Lung (tissue), 12 donors: ENCODE measurements around the gene KHSRP. TPM values are rescaled to one million over a fixed set of nuclear protein-coding genes. Genes with fewer than 3 reads are reported as not detected.

Experiments
- ATAC-seq: fragments of 200-7000 bp; cut with Tn5 transposase; one replicate; pipeline ENCODE4 v1.9.1; 2020; ENCODE audit warnings: moderate number of reproducible peaks; ENCODE audit not compliant: insufficient read depth, low FRiP score
- DNase-seq, 3 donors: peaks; one replicate each; pipeline ENCODE4 v3.0.0-alpha.2; 2013 to 2017
- H3K27ac ChIP-seq, 2 donors: one replicate each; pipeline ENCODE4 v1.5.1; 2013; ENCODE audit warnings: mild to moderate bottlenecking in 2 of 2, moderate library complexity in 2 of 2, control low read depth in 1 of 2, inconsistent platforms in 1 of 2, low read depth in 1 of 2, low read length in 1 of 2
- H3K27me3 ChIP-seq, 3 donors: one replicate each; pipeline ENCODE4 v1.5.1; 2013; ENCODE audit warnings: low read length in 2 of 3; ENCODE audit not compliant: control insufficient read depth in 3 of 3, insufficient read depth in 3 of 3
- H3K36me3 ChIP-seq, 4 donors: one replicate each; pipeline ENCODE4 v1.5.1; 2013; ENCODE audit warnings: low read length in 4 of 4, mild to moderate bottlenecking in 1 of 4, moderate library complexity in 1 of 4; ENCODE audit not compliant: control insufficient read depth in 4 of 4, insufficient read depth in 4 of 4
- H3K4me1 ChIP-seq, 5 donors: one replicate each; pipeline ENCODE4 v1.5.1; 2013; ENCODE audit warnings: low read length in 5 of 5, mild to moderate bottlenecking in 2 of 5, moderate library complexity in 1 of 5; ENCODE audit not compliant: control insufficient read depth in 5 of 5, insufficient read depth in 5 of 5
- H3K4me3 ChIP-seq: one replicate; pipeline ENCODE4 v1.5.1; 2013; ENCODE audit warnings: mild to moderate bottlenecking, control low read depth, moderate library complexity
- H3K9ac ChIP-seq, 2 donors: one replicate each; pipeline ENCODE4 v1.5.1; 2013; ENCODE audit warnings: low read length in 2 of 2, control low read depth in 1 of 2; ENCODE audit not compliant: insufficient read depth in 1 of 2
- H3K9me3 ChIP-seq, 4 donors: one replicate each; pipeline ENCODE4 v1.5.1; 2013; ENCODE audit warnings: low read length in 3 of 4, mild to moderate bottlenecking in 1 of 4, moderate library complexity in 1 of 4; ENCODE audit not compliant: control insufficient read depth in 4 of 4, insufficient read depth in 3 of 4
- WGBS, 2 donors: extraction: QIAGEN DNeasy Blood & Tissue Kit; methylation state at CpG; one replicate each; pipeline ENCODE4 v1.1.7; 2013; 5-methylcytosine and 5-hydroxymethylcytosine counted together
- polyA plus RNA-seq, 2 donors: library from polyadenylated mRNA; stranded (reverse); fragments of 200-250 nt; gene quantifications; one replicate each; pipeline ENCODE4 v1.2.1, GENCODE V29; 2013
- total RNA-seq, 2 donors: library from RNA; depleted of rRNA in 1 of 2; stranded (reverse); fragments of >200 nt in 1 of 2; gene quantifications; one replicate each; pipeline ENCODE4 v1.2.1, GENCODE V29; 2014 to 2021
- TF ChIP-seq, protein P1 (sequence below): IDR thresholded peaks from 2 replicates; pipeline ENCODE4 v1.5.1; 2012; ENCODE audit warnings: mild to moderate bottlenecking; ENCODE audit errors: control extremely low read depth, extremely low read depth
- donor health status: control.
- donor health status: control.
- donor health status: Bipolar disorder and iron deficiency.
- donor health status: healthy.
- donor health status: DM: yes; HTN: yes; CAD: no.

KHSRP gene
- total and polyA plus RNA-seq, 4 donors, result 116 to 204 (median 141) TPM

DNA sequence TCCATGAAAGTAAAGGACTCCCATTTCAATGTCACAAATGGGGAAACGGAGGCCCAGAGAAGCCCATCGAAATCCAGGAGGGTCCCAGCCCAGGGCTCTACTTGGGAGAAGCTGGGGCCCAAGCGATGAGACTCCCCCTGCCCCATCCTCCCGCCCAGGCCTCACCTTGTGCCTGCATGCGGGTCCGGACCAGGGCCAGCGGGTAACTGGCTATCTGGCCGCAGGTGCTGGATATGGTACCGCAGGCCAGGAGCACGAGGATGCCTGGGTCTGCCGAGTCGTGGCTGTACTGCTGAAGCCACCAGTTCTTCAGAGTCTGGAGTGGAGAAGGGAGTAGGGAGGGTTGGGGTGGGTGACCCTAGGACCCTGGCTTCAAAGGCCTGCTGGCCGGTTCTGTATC, 19.4 kb upstream of the KHSRP start:
- H3K27ac ChIP-seq, result no peak overlapping the region
- H3K9ac ChIP-seq, result no peak overlapping the region
- TF ChIP-seq, protein P1, sequence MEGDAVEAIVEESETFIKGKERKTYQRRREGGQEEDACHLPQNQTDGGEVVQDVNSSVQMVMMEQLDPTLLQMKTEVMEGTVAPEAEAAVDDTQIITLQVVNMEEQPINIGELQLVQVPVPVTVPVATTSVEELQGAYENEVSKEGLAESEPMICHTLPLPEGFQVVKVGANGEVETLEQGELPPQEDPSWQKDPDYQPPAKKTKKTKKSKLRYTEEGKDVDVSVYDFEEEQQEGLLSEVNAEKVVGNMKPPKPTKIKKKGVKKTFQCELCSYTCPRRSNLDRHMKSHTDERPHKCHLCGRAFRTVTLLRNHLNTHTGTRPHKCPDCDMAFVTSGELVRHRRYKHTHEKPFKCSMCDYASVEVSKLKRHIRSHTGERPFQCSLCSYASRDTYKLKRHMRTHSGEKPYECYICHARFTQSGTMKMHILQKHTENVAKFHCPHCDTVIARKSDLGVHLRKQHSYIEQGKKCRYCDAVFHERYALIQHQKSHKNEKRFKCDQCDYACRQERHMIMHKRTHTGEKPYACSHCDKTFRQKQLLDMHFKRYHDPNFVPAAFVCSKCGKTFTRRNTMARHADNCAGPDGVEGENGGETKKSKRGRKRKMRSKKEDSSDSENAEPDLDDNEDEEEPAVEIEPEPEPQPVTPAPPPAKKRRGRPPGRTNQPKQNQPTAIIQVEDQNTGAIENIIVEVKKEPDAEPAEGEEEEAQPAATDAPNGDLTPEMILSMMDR, result no peak
- DNase-seq (no peak), ATAC-seq (no peak)
- 93 to 95% methylated on average over 13 of the region's 13 CpGs for WGBS, 2 donors
- H3K4me1 ChIP-seq, result no peaks in the 10 kb centered on the region
- H3K9me3 ChIP-seq, result peaks cover 0 to 3% (median 0%) of the 10 kb centered on the region in 4 donors
- H3K4me3 ChIP-seq, result no peak overlapping the region
- no peaks in the 10 kb centered on the region for H3K27me3 ChIP-seq
- peaks cover 6 to 12% (median 12%) of the 10 kb centered on the region in 4 donors for H3K36me3 ChIP-seq

DNA sequence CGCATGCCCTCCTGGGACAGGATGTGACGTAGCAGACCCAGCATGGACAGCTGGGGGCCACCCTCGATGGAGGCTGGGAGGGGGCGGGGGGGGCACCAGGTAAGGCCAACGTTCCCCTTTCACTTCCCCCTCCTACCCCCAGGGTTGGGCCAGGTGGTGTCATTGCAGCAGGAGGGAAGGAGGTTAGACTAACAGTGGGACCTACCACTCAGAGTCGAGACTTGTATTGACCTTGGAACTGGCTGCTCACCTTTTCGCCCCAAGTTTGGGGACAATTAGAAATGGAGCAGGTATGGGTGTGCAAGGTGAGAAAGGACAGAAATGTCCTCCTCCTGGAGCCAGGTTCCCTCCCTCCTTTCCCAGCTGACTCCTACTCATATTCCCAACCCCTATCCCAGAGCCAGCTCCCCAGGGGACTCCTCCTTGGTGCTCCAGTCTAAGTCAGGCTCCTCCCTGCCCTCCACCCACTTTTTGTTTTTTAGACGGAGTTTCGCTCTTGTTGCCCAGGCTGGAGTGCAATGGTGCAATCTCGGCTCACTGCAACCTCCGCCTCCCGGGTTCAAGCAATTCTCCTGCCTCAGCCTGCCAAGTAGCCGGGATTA, 17.6 kb upstream of the KHSRP start:
- peaks cover 0 to 3% (median 0%) of the 10 kb centered on the region in 4 donors for H3K9me3 ChIP-seq
- TF ChIP-seq, protein P1, result no peak
- H3K27ac ChIP-seq, result no peak overlapping the region
- no peaks in the 10 kb centered on the region for H3K27me3 ChIP-seq
- DNase-seq, result no peak
- H3K4me1 ChIP-seq, result no peaks in the 10 kb centered on the region
- no peak overlapping the region for H3K4me3 ChIP-seq
- whole genome bisulfite sequencing, 2 donors, result 80 to 90% methylated on average over 13 of the region's 13 CpGs
- H3K9ac ChIP-seq, result no peak overlapping the region
- H3K36me3 ChIP-seq, result peaks cover 4 to 12% (median 10%) of the 10 kb centered on the region in 4 donors
- no peak for ATAC-seq

DNA sequence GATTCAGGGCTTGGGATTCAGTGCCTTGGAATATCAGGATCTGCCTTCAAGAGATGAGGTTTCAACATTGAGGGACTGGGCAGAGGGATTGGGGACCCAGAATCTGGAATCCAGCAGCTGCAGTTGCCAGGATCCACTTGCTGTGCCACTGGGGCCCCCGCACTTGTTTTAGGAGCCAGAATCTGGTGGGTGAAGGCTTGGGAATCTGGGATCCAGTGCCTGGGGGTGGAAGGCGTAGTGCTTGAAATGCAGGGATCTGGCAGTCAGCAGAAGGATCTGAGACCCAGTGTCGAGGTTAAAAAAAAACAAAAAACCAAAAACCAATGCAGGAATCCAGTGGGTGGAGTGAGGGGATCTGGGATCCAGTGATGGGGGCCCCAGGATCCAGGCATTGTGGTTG, 16.3 kb upstream of the KHSRP start:
- no peaks in the 10 kb centered on the region for H3K4me1 ChIP-seq
- peaks cover 0 to 5% (median 4%) of the 10 kb centered on the region in 4 donors for H3K36me3 ChIP-seq
- TF ChIP-seq, protein P1, result no peak
- peaks cover 0 to 3% (median 0%) of the 10 kb centered on the region in 4 donors for H3K9me3 ChIP-seq
- ATAC-seq (no peak), DNase-seq (no peak)
- no peaks in the 10 kb centered on the region for H3K27me3 ChIP-seq
- no peak overlapping the region for H3K27ac ChIP-seq
- no peak overlapping the region for H3K4me3 ChIP-seq
- H3K9ac ChIP-seq, result no peak overlapping the region
- 91 to 96% methylated on average over 3 of the region's 3 CpGs for WGBS, 2 donors

DNA sequence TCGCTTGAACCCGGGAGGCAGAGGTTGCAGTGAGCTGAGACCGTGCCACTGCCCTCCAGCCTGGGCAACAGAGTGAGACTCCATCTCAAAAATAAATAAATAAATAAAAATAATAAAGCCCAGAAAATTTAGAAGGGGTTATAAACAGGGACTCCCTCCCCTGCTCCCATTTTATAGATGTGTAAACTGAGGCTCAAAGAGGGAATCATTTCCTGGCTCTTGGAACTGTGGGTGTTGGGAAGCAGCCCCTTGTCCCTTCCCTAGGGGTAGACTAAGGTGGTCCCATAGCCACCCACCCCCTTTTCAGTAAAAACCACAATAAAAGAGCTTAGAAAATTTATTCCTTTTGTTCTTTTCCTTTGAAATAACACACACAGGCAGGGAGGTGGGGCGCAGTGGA, 15.1 kb upstream of the KHSRP start:
- TF ChIP-seq, protein P1, result no peak
- Histone ChIP-seq H3K9me3 (no peaks in the 10 kb centered on the region), H3K27ac (no peak overlapping the region), H3K27me3 (no peaks in the 10 kb centered on the region), H3K36me3 (peaks cover 0 to 3% (median 0%) of the 10 kb centered on the region in 4 donors), H3K9ac (no peak overlapping the region), H3K4me1 (no peaks in the 10 kb centered on the region), H3K4me3 (no peak overlapping the region)
- DNase-seq, result no peak
- WGBS, 2 donors, result 94% methylated on average over 4 of the region's 4 CpGs
- ATAC-seq, result no peak
